ENCODE results near the gene GPR45.

The GPR45 gene

GRCh38 chr2:105236060-105236424 is 5.5 kb upstream of the GPR45 start:
- Histone ChIP-seq H3K9ac (ENCODE audit: insufficient read length) (no peak overlapping the region), H3K4me3 (no peak overlapping the region)
- no peak for TF ChIP-seq POLR2AphosphoS5 (IDR thresholded peaks at IDR 0.05; ENCODE audit: borderline replicate concordance, low read depth, low read length)

GRCh38 chr2:105237045-105237765 is 4.3 kb upstream of the GPR45 start:
- Histone ChIP-seq H3K27ac (no peak overlapping the region), H3K4me3 (no peak overlapping the region), H3K36me3 (ENCODE audit: insufficient read depth, low read length) (no peaks in the 10 kb centered on the region), H3K9ac (ENCODE audit: insufficient read length) (no peak overlapping the region), H3K9me3 (ENCODE audit: low read depth, low read length) (no peaks in the 10 kb centered on the region)
- no peak for DNase-seq (ENCODE audit: low read depth, low spot score)
- no peak for TF ChIP-seq FOXP2 (optimal IDR thresholded peaks at IDR 0.05; ENCODE audit: control extremely low read depth, extremely low read length, insufficient read depth)
- TF ChIP-seq EZH2 (IDR thresholded peaks at IDR 0.05), result no peak
- TF ChIP-seq POLR2AphosphoS5 (IDR thresholded peaks at IDR 0.05; ENCODE audit: borderline replicate concordance, low read depth, low read length), result no peak

More at GRCh38 chr2:105236060-105236424, 5.5 kb upstream of the GPR45 start:
- Histone ChIP-seq H3K27ac (no peak overlapping the region), H3K9me3 (ENCODE audit: low read depth, low read length) (no peaks in the 10 kb centered on the region), H3K36me3 (ENCODE audit: insufficient read depth, low read length) (no peaks in the 10 kb centered on the region)
- no peak for DNase-seq (ENCODE audit: low read depth, low spot score)

- DNase-seq (ENCODE audit: low read depth, low spot score), result no peak
- H3K36me3 ChIP-seq (ENCODE audit: insufficient read depth, low read length), result no peaks in the 10 kb centered on the region
- no peaks in the 10 kb centered on the region for H3K9me3 ChIP-seq (ENCODE audit: low read depth, low read length)
- no peak overlapping the region for H3K9ac ChIP-seq (ENCODE audit: insufficient read length)
- no peak overlapping the region for H3K27ac ChIP-seq
- no peak for TF ChIP-seq FOXP2 (optimal IDR thresholded peaks at IDR 0.05; ENCODE audit: control extremely low read depth, extremely low read length, insufficient read depth)
- H3K4me3 ChIP-seq, result no peak overlapping the region
These were observed 2.8 kb upstream of the GPR45 start for GRCh38 chr2:105238664-105239240.

GRCh38 chr2:105239924-105240323 is 1.6 kb upstream of the GPR45 start:
- no peaks in the 10 kb centered on the region for H3K36me3 ChIP-seq (ENCODE audit: insufficient read depth, low read length)
- DNase-seq (ENCODE audit: low read depth, low spot score), result no peak
- no peak overlapping the region for H3K4me3 ChIP-seq
- no peak overlapping the region for H3K9ac ChIP-seq (ENCODE audit: insufficient read length)
- no peaks in the 10 kb centered on the region for H3K9me3 ChIP-seq (ENCODE audit: low read depth, low read length)
- no peak overlapping the region for H3K27ac ChIP-seq
- no peak for TF ChIP-seq EZH2 (IDR thresholded peaks at IDR 0.05)
- TF ChIP-seq POLR2AphosphoS5 (IDR thresholded peaks at IDR 0.05; ENCODE audit: borderline replicate concordance, low read depth, low read length), result no peak
- no peak for TF ChIP-seq FOXP2 (optimal IDR thresholded peaks at IDR 0.05; ENCODE audit: control extremely low read depth, extremely low read length, insufficient read depth)

GRCh38 chr2:105242286-105242993 is 897 bp downstream of the GPR45 start:
- Histone ChIP-seq H3K9me3 (ENCODE audit: low read depth, low read length) (no peaks in the 10 kb centered on the region), H3K4me3 (no peak overlapping the region), H3K9ac (ENCODE audit: insufficient read length) (no peak overlapping the region), H3K36me3 (ENCODE audit: insufficient read depth, low read length) (no peaks in the 10 kb centered on the region), H3K27ac (no peak overlapping the region)
- no peak for DNase-seq (ENCODE audit: low read depth, low spot score)
- TF ChIP-seq FOXP2 (optimal IDR thresholded peaks at IDR 0.05; ENCODE audit: control extremely low read depth, extremely low read length, insufficient read depth) (no peak), POLR2AphosphoS5 (IDR thresholded peaks at IDR 0.05; ENCODE audit: borderline replicate concordance, low read depth, low read length) (no peak), EZH2 (IDR thresholded peaks at IDR 0.05) (no peak)

GRCh38 chr2:105243961-105244360 is 2.4 kb downstream of the GPR45 start:
- Histone ChIP-seq H3K9ac (ENCODE audit: insufficient read length) (no peak overlapping the region), H3K27ac (no peak overlapping the region), H3K36me3 (ENCODE audit: insufficient read depth, low read length) (no peaks in the 10 kb centered on the region), H3K4me3 (no peak overlapping the region), H3K9me3 (ENCODE audit: low read depth, low read length) (no peaks in the 10 kb centered on the region)
- TF ChIP-seq EZH2 (IDR thresholded peaks at IDR 0.05), result no peak
- no peak for TF ChIP-seq FOXP2 (optimal IDR thresholded peaks at IDR 0.05; ENCODE audit: control extremely low read depth, extremely low read length, insufficient read depth)
- TF ChIP-seq POLR2AphosphoS5 (IDR thresholded peaks at IDR 0.05; ENCODE audit: borderline replicate concordance, low read depth, low read length), result no peak
- no peak for DNase-seq (ENCODE audit: low read depth, low spot score)

- no peak for DNase-seq (ENCODE audit: low read depth, low spot score)
- H3K9me3 ChIP-seq (ENCODE audit: low read depth, low read length), result no peaks in the 10 kb centered on the region
- no peaks in the 10 kb centered on the region for H3K36me3 ChIP-seq (ENCODE audit: insufficient read depth, low read length)
- no peak overlapping the region for H3K27ac ChIP-seq
- no peak for TF ChIP-seq FOXP2 (optimal IDR thresholded peaks at IDR 0.05; ENCODE audit: control extremely low read depth, extremely low read length, insufficient read depth)
- TF ChIP-seq EZH2 (IDR thresholded peaks at IDR 0.05), result no peak
- TF ChIP-seq POLR2AphosphoS5 (IDR thresholded peaks at IDR 0.05; ENCODE audit: borderline replicate concordance, low read depth, low read length), result no peak
- no peak overlapping the region for H3K9ac ChIP-seq (ENCODE audit: insufficient read length)
- H3K4me3 ChIP-seq, result no peak overlapping the region
These were observed 2.9 kb downstream of the GPR45 start for GRCh38 chr2:105244451-105244850.

- no peak for DNase-seq (ENCODE audit: low read depth, low spot score)
- Histone ChIP-seq H3K9me3 (ENCODE audit: low read depth, low read length) (no peaks in the 10 kb centered on the region), H3K36me3 (ENCODE audit: insufficient read depth, low read length) (no peaks in the 10 kb centered on the region), H3K4me3 (no peak overlapping the region), H3K9ac (ENCODE audit: insufficient read length) (no peak overlapping the region), H3K27ac (no peak overlapping the region)
- no peak for TF ChIP-seq FOXP2 (optimal IDR thresholded peaks at IDR 0.05; ENCODE audit: control extremely low read depth, extremely low read length, insufficient read depth)
These were observed 7.0 kb downstream of the GPR45 start for GRCh38 chr2:105248316-105249070.

Data from SK-N-MC (cell line).